Ishikawa (cell line): ENCODE results near the gene VCX.

ENCODE experiments used
- CEBPB ChIP-seq: IDR thresholded peaks from 2 replicates; pipeline ENCODE4 v1.6.1; 2012
- CREB1 ChIP-seq: IDR thresholded peaks from 2 replicates; pipeline ENCODE4 v1.6.1; 2012; ENCODE audit warnings: low read depth
- EGR1 ChIP-seq: IDR thresholded peaks from 2 replicates; pipeline ENCODE4 v1.6.1; 2012
- EP300 ChIP-seq: IDR thresholded peaks from 2 replicates; pipeline ENCODE4 v1.6.1; 2012; ENCODE audit warnings: borderline replicate concordance
- FOXM1 ChIP-seq: IDR thresholded peaks from 2 replicates; pipeline ENCODE4 v1.6.1; 2012; ENCODE audit warnings: low read depth, borderline replicate concordance
- NFIC ChIP-seq: IDR thresholded peaks from 2 replicates; pipeline ENCODE4 v1.6.1; 2012
- RAD21 ChIP-seq: IDR thresholded peaks from 2 replicates; pipeline ENCODE4 v1.6.1; 2012; ENCODE audit warnings: low read depth
- TAF1 ChIP-seq: IDR thresholded peaks from 2 replicates; pipeline ENCODE4 v1.6.1; 2012; ENCODE audit warnings: low read depth, mild to moderate bottlenecking
- TCF12 ChIP-seq: IDR thresholded peaks from 2 replicates; pipeline ENCODE4 v1.6.1; 2012; ENCODE audit warnings: low read depth
- TEAD4 ChIP-seq: IDR thresholded peaks from 2 replicates; pipeline ENCODE4 v1.6.1; 2012
- USF1 ChIP-seq: IDR thresholded peaks from 2 replicates; pipeline ENCODE4 v1.6.1; 2012
- YY1 ChIP-seq: IDR thresholded peaks from 2 replicates; pipeline ENCODE4 v1.6.1; 2012; ENCODE audit warnings: low read depth
- ZBTB7A ChIP-seq: IDR thresholded peaks from 2 replicates; pipeline ENCODE4 v1.6.1; 2012; ENCODE audit warnings: low read depth
- TF ChIP-seq, protein P1 (sequence below): IDR thresholded peaks from 2 replicates; pipeline ENCODE4 v1.6.1; 2012; ENCODE audit warnings: low read depth, mild to moderate bottlenecking
- TF ChIP-seq, protein P2 (sequence below): IDR thresholded peaks from 2 replicates; pipeline ENCODE4 v1.6.1; 2012

Gene VCX

DNA sequence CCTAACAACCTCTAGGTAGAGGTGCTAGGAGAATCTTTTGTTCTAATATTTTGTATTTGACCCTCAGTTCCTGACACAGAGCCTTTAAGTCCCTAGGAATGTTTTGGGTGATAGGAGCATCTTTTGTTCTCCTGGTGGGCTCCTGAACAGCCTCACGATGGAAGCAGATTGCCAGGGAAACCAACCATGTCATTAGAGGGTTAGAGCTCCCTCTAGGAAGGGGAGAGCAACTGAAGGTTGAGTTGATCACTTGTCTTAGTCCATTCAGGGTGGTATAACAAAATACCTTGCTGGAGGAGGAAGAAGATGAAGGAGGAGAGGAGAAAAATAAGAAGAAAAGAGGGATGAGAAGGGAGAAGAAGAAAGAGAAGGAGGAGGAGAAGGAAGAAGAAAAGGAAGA is 9.2 kb downstream of the VCX start:
- TF ChIP-seq ZBTB7A: no peak

- TF ChIP-seq, protein P1, sequence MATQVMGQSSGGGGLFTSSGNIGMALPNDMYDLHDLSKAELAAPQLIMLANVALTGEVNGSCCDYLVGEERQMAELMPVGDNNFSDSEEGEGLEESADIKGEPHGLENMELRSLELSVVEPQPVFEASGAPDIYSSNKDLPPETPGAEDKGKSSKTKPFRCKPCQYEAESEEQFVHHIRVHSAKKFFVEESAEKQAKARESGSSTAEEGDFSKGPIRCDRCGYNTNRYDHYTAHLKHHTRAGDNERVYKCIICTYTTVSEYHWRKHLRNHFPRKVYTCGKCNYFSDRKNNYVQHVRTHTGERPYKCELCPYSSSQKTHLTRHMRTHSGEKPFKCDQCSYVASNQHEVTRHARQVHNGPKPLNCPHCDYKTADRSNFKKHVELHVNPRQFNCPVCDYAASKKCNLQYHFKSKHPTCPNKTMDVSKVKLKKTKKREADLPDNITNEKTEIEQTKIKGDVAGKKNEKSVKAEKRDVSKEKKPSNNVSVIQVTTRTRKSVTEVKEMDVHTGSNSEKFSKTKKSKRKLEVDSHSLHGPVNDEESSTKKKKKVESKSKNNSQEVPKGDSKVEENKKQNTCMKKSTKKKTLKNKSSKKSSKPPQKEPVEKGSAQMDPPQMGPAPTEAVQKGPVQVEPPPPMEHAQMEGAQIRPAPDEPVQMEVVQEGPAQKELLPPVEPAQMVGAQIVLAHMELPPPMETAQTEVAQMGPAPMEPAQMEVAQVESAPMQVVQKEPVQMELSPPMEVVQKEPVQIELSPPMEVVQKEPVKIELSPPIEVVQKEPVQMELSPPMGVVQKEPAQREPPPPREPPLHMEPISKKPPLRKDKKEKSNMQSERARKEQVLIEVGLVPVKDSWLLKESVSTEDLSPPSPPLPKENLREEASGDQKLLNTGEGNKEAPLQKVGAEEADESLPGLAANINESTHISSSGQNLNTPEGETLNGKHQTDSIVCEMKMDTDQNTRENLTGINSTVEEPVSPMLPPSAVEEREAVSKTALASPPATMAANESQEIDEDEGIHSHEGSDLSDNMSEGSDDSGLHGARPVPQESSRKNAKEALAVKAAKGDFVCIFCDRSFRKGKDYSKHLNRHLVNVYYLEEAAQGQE: no peak
- TF ChIP-seq, protein P2, sequence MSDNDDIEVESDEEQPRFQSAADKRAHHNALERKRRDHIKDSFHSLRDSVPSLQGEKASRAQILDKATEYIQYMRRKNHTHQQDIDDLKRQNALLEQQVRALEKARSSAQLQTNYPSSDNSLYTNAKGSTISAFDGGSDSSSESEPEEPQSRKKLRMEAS: no peak
- no peak for TF ChIP-seq NFIC
- TF ChIP-seq CEBPB: no peak
- TF ChIP-seq USF1: no peak
- TF ChIP-seq TEAD4: no peak
- TF ChIP-seq YY1: no peak
- no peak for TF ChIP-seq EP300
- no peak for TF ChIP-seq RAD21
- no peak for TF ChIP-seq ZBTB7A
- no peak for TF ChIP-seq TCF12
These were observed 29.1 kb downstream of the VCX start for GRCh38 chrX:7872042-7872441.

GRCh38 chrX:7876957-7877356 is 34.0 kb downstream of the VCX start:
- TF ChIP-seq TEAD4: no peak

DNA sequence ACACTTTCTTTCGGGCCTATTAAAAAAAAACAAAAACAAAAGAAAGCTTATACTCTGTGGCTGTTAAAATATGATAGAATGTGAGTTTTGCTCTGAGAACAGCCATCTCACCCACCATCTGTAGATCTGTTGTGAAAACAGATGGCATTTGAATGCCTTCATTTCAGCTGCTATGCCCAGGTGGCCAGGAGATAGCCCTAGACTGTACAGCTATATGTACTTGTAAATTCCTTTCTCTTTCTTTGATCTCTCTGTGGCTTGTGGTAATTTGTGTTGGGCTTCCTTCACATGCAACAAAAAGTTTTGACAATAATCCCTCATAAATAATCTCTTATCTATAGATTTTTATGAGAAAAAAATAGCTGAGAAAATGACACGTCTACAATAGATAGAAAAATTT is 46.2 kb downstream of the VCX start:
- TF ChIP-seq ZBTB7A (no peak), TEAD4 (no peak), NFIC (no peak), FOXM1 (no peak), TAF1 (no peak), YY1 (no peak), CEBPB (no peak), RAD21 (no peak), EGR1 (no peak), EP300 (no peak), USF1 (no peak), TCF12 (no peak), CREB1 (no peak)
- TF ChIP-seq, protein P1: no peak
- TF ChIP-seq, protein P2: no peak

- TF ChIP-seq FOXM1: no peak
- TF ChIP-seq TEAD4: no peak
- TF ChIP-seq EP300: no peak
- TF ChIP-seq, protein P1: no peak
- no peak for TF ChIP-seq RAD21
- no peak for TF ChIP-seq USF1
- TF ChIP-seq, protein P2: no peak
- no peak for TF ChIP-seq EGR1
- no peak for TF ChIP-seq YY1
- no peak for TF ChIP-seq TAF1
- TF ChIP-seq NFIC: no peak
- no peak for TF ChIP-seq TCF12
- no peak for TF ChIP-seq ZBTB7A
These were observed 46.7 kb downstream of the VCX start for GRCh38 chrX:7889680-7890079.
